ENCODE results near the gene SPRY4.

DNA sequence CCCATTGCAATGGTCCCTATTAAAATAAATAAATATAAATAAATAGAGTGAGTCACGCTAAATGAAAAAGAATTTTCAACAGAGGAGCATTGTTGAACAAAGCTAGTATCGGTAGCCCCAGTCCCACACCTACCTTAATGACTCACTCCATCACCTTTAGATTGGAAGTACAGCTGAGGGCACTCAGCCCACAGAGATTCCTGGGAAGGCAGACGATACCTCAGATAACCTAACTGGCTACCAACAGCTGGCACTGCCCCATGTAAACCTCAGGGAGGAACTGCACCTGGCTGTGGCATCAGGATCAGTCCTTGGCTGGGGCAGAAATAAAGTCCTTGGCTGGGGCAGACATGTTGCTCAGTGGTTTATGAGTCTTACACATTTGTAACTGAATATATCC, 49.3 kb downstream of the SPRY4 start:
- TF ChIP-seq, protein P1, sequence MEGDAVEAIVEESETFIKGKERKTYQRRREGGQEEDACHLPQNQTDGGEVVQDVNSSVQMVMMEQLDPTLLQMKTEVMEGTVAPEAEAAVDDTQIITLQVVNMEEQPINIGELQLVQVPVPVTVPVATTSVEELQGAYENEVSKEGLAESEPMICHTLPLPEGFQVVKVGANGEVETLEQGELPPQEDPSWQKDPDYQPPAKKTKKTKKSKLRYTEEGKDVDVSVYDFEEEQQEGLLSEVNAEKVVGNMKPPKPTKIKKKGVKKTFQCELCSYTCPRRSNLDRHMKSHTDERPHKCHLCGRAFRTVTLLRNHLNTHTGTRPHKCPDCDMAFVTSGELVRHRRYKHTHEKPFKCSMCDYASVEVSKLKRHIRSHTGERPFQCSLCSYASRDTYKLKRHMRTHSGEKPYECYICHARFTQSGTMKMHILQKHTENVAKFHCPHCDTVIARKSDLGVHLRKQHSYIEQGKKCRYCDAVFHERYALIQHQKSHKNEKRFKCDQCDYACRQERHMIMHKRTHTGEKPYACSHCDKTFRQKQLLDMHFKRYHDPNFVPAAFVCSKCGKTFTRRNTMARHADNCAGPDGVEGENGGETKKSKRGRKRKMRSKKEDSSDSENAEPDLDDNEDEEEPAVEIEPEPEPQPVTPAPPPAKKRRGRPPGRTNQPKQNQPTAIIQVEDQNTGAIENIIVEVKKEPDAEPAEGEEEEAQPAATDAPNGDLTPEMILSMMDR (conservative IDR thresholded peaks at IDR 0.05; ENCODE audit: low read depth, low read length) = no peak
- no peak for TF ChIP-seq POLR2A (IDR thresholded peaks at IDR 0.05; ENCODE audit: low read depth, low read length)

All from IMR-90 (cell line).